Fibroblast of skin of scalp (primary cell): Measurements from ENCODE around the gene ZHX3.

ENCODE experiments used
- DNase-seq: peaks from one replicate; pipeline ENCODE4 v3.0.0-alpha.2; 2013

The ZHX3 gene

GRCh38 chr20:41182296-41183212, 135.0 kb downstream of the ZHX3 start:
- no peak for DNase-seq

- DNase-seq, result no peak
Observed at GRCh38 chr20:41181567-41181966, 136.0 kb downstream of the ZHX3 start.

- DNase-seq, result no peak
Observed at GRCh38 chr20:41180599-41181333, 136.8 kb downstream of the ZHX3 start.

GRCh38 chr20:41179961-41180360, 137.6 kb downstream of the ZHX3 start:
- DNase-seq, result no peak

GRCh38 chr20:41178904-41179432, 138.6 kb downstream of the ZHX3 start:
- peak; percentile 47 for DNase-seq

GRCh38 chr20:41178495-41178894, 139.0 kb downstream of the ZHX3 start:
- DNase-seq, result no peak

GRCh38 chr20:41177636-41178035, 139.9 kb downstream of the ZHX3 start:
- peak; percentile 97 for DNase-seq

- no peak for DNase-seq
Observed at GRCh38 chr20:41176711-41177552, 140.6 kb downstream of the ZHX3 start.

- no peak for DNase-seq
Observed at GRCh38 chr20:41175727-41176330, 141.7 kb downstream of the ZHX3 start.

- DNase-seq, result no peak
Observed at GRCh38 chr20:41175201-41175651, 142.3 kb downstream of the ZHX3 start.

GRCh38 chr20:41174782-41175181, 142.7 kb downstream of the ZHX3 start:
- DNase-seq, result peak; percentile 14

GRCh38 chr20:41174373-41174772, 143.2 kb downstream of the ZHX3 start:
- no peak for DNase-seq

GRCh38 chr20:41173791-41174341, 143.7 kb downstream of the ZHX3 start:
- no peak for DNase-seq

GRCh38 chr20:41173161-41173721, 144.3 kb downstream of the ZHX3 start:
- DNase-seq, result peak; percentile 68

- DNase-seq, result no peak
Observed at GRCh38 chr20:41172296-41173140, 145.0 kb downstream of the ZHX3 start.

GRCh38 chr20:41171736-41172295, 145.7 kb downstream of the ZHX3 start:
- no peak for DNase-seq

- DNase-seq, result no peak
Observed at GRCh38 chr20:41170386-41171105, 147.0 kb downstream of the ZHX3 start.

GRCh38 chr20:41169791-41170351, 147.7 kb downstream of the ZHX3 start:
- peak; percentile 38 for DNase-seq

- DNase-seq, result no peak
Observed at GRCh38 chr20:41169162-41169690, 148.3 kb downstream of the ZHX3 start.
